ENCODE results near the gene PTRH2.

Gene PTRH2

GRCh38 chr17:59751955-59752413 lies 44.8 kb upstream of the PTRH2 start:
- Histone ChIP-seq H3K4me3 (ENCODE audit: low read length) (peak overlapping the region; percentile 61), H3K79me2 (ENCODE audit: control insufficient read depth, low read length) (no peaks in the 10 kb centered on the region; the same call in 1 of the 2 replicates), H3K4me2 (ENCODE audit: low read length) (peak overlapping the region; percentile 81), H3K4me1 (ENCODE audit: control insufficient read depth, low read length) (peaks cover 75% of the 10 kb centered on the region), H3K9me2 (replicated peaks; ENCODE audit: control insufficient read depth, low read length) (no peaks in the 10 kb centered on the region), H4K20me1 (ENCODE audit: control insufficient read depth, insufficient read depth, low read depth, low read length) (no peaks in the 10 kb centered on the region), H3K27ac (ENCODE audit: low read depth, low read length) (peak overlapping the region; percentile 98), H3K9me3 (ENCODE audit: control insufficient read depth, insufficient read depth, low read length) (no peaks in the 10 kb centered on the region), H3F3A (ENCODE audit: control insufficient read depth, insufficient read depth) (peaks cover 42% of the 10 kb centered on the region), H3K36me3 (ENCODE audit: control insufficient read depth, low read length) (no peaks in the 10 kb centered on the region), H3K27me3 (ENCODE audit: control insufficient read depth, low read length) (no peaks in the 10 kb centered on the region)
- TF ChIP-seq EZH2phosphoT487 (IDR thresholded peaks at IDR 0.05; ENCODE audit: borderline replicate concordance, low read length) (no peak), CTCF (IDR thresholded peaks at IDR 0.05; ENCODE audit: low read depth, low read length, poor library complexity, severe bottlenecking) (no peak)

GRCh38 chr17:59748591-59748990 lies 41.4 kb upstream of the PTRH2 start:
- no peaks in the 10 kb centered on the region for H3K36me3 ChIP-seq (ENCODE audit: control insufficient read depth, low read length)
- peaks cover 71% of the 10 kb centered on the region for H3K4me1 ChIP-seq (ENCODE audit: control insufficient read depth, low read length)
- H3K27ac ChIP-seq (ENCODE audit: low read depth, low read length): peak overlapping the region; percentile 98

GRCh38 chr17:59746849-59747445 lies 39.7 kb upstream of the PTRH2 start:
- Histone ChIP-seq H3K9me3 (ENCODE audit: control insufficient read depth, insufficient read depth, low read length) (no peaks in the 10 kb centered on the region), H3K9me2 (replicated peaks; ENCODE audit: control insufficient read depth, low read length) (no peaks in the 10 kb centered on the region), H3K27ac (ENCODE audit: low read depth, low read length) (peak overlapping the region; percentile 98), H3K4me2 (ENCODE audit: low read length) (peak overlapping the region; percentile 81), H3K27me3 (ENCODE audit: control insufficient read depth, low read length) (no peaks in the 10 kb centered on the region), H4K20me1 (ENCODE audit: control insufficient read depth, insufficient read depth, low read depth, low read length) (no peaks in the 10 kb centered on the region), H3K79me2 (ENCODE audit: control insufficient read depth, low read length) (no peaks in the 10 kb centered on the region), H3F3A (ENCODE audit: control insufficient read depth, insufficient read depth) (peaks cover 47% of the 10 kb centered on the region), H3K36me3 (ENCODE audit: control insufficient read depth, low read length) (no peaks in the 10 kb centered on the region), H3K4me1 (ENCODE audit: control insufficient read depth, low read length) (peaks cover 54% of the 10 kb centered on the region), H3K4me3 (ENCODE audit: low read length) (no peak overlapping the region)
- TF ChIP-seq EZH2phosphoT487 (IDR thresholded peaks at IDR 0.05; ENCODE audit: borderline replicate concordance, low read length) (no peak), CTCF (IDR thresholded peaks at IDR 0.05; ENCODE audit: low read depth, low read length, poor library complexity, severe bottlenecking) (peak; percentile 74)

More at GRCh38 chr17:59748591-59748990, 41.4 kb upstream of the PTRH2 start:
- Histone ChIP-seq H3K9me2 (replicated peaks; ENCODE audit: control insufficient read depth, low read length) (no peaks in the 10 kb centered on the region), H3K4me2 (ENCODE audit: low read length) (peak overlapping the region; percentile 81), H3K79me2 (ENCODE audit: control insufficient read depth, low read length) (no peaks in the 10 kb centered on the region), H3K4me3 (ENCODE audit: low read length) (peak overlapping the region; percentile 49), H3F3A (ENCODE audit: control insufficient read depth, insufficient read depth) (peaks cover 55% of the 10 kb centered on the region), H4K20me1 (ENCODE audit: control insufficient read depth, insufficient read depth, low read depth, low read length) (no peaks in the 10 kb centered on the region), H3K27me3 (ENCODE audit: control insufficient read depth, low read length) (no peaks in the 10 kb centered on the region), H3K9me3 (ENCODE audit: control insufficient read depth, insufficient read depth, low read length) (no peaks in the 10 kb centered on the region)
- TF ChIP-seq CTCF (IDR thresholded peaks at IDR 0.05; ENCODE audit: low read depth, low read length, poor library complexity, severe bottlenecking) (no peak), EZH2phosphoT487 (IDR thresholded peaks at IDR 0.05; ENCODE audit: borderline replicate concordance, low read length) (no peak)

Data from DOHH2 (cell line).